DMS53 treated with DMSO at 0.1 percent for 48 hours (cell line): ENCODE data around the gene NDUFA7.
"Not testable (repeated sequence)": the region's sequence is repeated elsewhere in the genome, so short reads cannot be mapped to it uniquely, and the experiment has no call there.

Experiments
- DNase-seq: peaks from one replicate; lab custom pipeline; 2025; ENCODE audit not compliant: unreplicated experiment; lab: John Stamatoyannopoulos, UW

Gene NDUFA7

DNA sequence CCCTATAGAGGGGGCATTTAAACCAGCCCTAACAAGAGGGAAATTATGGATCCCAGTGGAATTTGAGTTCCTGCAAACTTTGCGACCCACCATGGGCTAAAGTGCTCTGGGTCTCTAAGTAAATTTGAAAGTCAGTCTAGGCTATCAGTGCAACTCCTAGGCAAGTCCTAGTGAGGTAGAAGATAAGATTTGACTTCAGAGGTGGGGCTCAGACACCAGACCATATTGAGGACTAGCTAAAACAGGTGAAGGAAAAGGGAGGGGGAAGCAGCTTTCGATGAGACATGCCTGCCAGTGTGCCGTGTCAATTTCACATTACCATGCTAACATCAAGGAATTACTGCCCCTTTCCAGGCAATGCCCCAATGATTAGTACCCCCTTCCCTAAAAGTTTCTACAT, 51.5 kb downstream of the NDUFA7 start:
- no peak for DNase-seq

DNA sequence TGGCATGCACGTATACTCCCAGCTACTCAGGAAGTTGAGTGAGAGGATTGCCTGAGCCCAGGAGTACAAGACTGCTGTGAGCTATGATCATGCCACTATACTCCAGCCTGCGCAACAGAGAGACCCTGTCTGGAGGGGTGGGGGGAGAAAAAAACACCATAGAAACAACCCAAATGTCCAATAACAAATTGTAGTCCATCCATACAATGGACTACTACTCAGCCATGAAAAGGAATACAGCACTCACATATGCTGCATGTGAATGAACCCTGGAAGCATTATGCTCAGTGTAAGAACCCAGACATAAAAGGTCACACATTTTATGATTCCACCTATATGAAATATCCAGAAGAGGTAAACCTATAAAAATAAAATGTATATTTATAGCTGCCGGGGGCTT, 55.3 kb downstream of the NDUFA7 start:
- DNase-seq = no peak

DNA sequence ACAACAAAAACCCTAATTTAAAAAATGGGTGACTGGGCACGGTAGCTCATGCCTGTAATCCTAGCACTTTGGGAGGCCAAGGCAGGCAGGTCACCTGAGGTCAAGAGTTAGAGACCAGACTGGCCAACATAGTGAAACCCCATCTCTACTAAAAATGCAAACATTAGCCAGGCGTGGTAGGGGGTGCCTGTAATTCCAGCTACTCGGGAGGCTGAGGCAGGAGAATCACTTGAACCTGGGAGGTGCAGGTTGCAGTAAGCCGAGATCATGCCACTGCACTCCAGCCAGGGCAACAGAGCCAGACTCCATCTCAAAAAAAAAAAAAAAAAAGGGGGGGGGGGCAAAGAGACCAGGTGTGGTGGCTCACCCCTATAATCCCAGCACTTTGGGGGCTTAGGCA, 56.9 kb downstream of the NDUFA7 start:
- not testable (repeated sequence) for DNase-seq

DNA sequence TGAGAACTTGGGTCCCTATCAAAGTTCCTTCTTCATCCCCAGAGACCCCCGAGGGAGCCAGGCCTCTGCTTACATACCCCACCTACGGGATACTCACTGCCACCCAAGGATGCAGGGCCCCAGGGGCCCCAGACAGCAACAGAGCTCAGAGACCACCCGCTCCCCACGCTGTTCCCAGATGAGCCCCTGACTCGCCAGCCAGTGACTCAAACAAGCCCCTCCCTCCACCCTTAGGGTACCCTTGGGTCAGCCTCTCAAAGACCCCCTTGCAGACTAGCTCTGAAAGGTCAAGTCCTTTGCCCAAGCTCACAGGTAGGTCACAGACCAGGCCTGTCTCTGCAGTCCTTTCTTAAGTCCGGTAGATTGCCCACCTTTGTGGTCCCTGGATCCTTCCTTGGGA, 58.7 kb downstream of the NDUFA7 start:
- no peak for DNase-seq

DNA sequence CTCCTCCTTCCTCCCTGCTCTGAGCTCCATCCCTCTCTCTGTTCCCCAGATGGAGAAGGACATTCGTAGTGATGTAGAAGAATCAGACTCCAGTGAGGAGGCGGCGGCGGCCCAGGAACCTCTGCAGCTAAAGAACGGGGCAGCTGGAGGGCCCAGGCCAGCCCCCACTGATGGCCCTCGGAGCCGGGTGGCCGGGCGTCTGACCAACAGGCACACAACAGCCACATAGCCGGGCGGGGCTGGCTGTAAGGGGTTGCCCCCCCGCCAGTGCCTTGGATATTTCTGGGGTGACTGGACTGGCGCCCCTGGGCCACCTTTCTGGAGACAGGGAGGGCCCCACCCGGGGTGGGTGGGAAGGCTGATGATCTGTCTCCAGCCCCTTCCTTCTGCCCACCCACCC, 59.3 kb downstream of the NDUFA7 start:
- no peak for DNase-seq

DNA sequence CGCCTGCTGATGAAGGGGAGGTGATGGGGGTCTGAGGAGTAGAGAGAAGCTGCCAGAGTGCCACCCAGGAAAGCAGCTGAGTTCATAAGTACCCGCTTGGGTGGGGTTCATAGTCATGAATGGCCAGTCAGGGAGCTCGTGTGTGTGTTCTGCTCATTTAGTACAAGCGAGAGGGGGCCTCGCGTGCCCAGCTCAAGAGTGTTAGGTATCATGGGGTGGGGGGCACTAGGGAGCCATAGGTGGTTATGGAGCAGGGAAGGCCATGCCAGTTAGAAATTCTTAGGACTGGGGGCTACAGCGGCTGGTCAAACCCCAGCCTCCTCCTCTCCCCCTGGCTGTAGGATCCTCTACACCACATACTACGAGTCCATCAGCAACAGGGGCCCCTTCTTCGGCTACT, 59.8 kb downstream of the NDUFA7 start:
- DNase-seq = no peak
